Measurements from ENCODE around the gene COG5. TPM values are rescaled to one million over a fixed set of nuclear protein-coding genes. Genes with fewer than 3 reads are reported as not detected.

Gene COG5
- total and polyA plus RNA-seq, 10 of the 15 experiments (the other 5 are each of a cell fraction or from before 2014, with no cell fraction given) = 5.5 to 27.9 (median 15.6) TPM

DNA sequence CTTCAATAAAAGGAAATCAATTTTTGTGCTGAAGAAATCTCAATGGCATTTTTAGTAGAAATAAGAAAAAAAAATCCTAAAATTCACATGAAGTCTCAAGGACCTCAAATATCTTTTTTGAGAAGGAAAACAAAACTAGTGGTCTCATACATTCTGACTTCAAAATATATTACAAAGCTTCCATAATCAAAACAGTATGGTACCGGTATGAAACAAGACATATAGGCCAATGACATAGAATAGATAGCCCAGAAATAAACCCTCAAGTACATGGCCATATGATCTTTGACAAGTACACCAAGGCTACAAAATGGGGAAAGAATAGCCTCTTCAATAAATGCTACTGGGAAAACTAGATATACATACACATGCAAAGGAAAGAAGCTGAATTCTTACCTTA, 225.6 kb downstream of the COG5 start (continued):
- no peak for TF ChIP-seq REST (IDR thresholded peaks at IDR 0.05; ENCODE audit: low read depth, low read length)
- no peak for TF ChIP-seq MEF2A (IDR thresholded peaks at IDR 0.05; ENCODE audit: insufficient read depth, low read depth, low read length)
- TF ChIP-seq RUNX3 (IDR thresholded peaks at IDR 0.05; ENCODE audit: low read length) = no peak
- no peak for TF ChIP-seq ZNF384 (IDR thresholded peaks at IDR 0.05; ENCODE audit: borderline replicate concordance, low read depth, low read length)
- TF ChIP-seq, protein P1, sequence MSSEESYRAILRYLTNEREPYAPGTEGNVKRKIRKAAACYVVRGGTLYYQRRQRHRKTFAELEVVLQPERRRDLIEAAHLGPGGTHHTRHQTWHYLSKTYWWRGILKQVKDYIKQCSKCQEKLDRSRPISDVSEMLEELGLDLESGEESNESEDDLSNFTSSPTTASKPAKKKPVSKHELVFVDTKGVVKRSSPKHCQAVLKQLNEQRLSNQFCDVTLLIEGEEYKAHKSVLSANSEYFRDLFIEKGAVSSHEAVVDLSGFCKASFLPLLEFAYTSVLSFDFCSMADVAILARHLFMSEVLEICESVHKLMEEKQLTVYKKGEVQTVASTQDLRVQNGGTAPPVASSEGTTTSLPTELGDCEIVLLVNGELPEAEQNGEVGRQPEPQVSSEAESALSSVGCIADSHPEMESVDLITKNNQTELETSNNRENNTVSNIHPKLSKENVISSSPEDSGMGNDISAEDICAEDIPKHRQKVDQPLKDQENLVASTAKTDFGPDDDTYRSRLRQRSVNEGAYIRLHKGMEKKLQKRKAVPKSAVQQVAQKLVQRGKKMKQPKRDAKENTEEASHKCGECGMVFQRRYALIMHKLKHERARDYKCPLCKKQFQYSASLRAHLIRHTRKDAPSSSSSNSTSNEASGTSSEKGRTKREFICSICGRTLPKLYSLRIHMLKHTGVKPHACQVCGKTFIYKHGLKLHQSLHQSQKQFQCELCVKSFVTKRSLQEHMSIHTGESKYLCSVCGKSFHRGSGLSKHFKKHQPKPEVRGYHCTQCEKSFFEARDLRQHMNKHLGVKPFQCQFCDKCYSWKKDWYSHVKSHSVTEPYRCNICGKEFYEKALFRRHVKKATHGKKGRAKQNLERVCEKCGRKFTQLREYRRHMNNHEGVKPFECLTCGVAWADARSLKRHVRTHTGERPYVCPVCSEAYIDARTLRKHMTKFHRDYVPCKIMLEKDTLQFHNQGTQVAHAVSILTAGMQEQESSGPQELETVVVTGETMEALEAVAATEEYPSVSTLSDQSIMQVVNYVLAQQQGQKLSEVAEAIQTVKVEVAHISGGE (CRISPR knock-in tag; IDR thresholded peaks at IDR 0.05) = no peak
- no peak for TF ChIP-seq MTA3 (IDR thresholded peaks at IDR 0.05; ENCODE audit: borderline replicate concordance, low read length)
